HepG2 (cell line): ENCODE measurements around the gene ISCU.

Source experiments
- CTCF ChIP-seq: sonication (generic); formaldehyde crosslinking; IDR thresholded peaks from 2 replicates; pipeline ENCODE4 v1.5.0; 2020; ENCODE audit warnings: mild to moderate bottlenecking, missing genetic modification reagents, moderate library complexity
- EP300 ChIP-seq, 3 experiments: sonication (generic) in 1 of 3; formaldehyde crosslinking in 1 of 3; IDR thresholded peaks; 2 replicates each; pipeline versions ENCODE4 v1.5.1 to v1.6.1; 2011 to 2020; ENCODE audit warnings: low read depth in 2 of 3, low read length in 2 of 3, borderline replicate concordance in 1 of 3, improper control_type of control experiment in 1 of 3, mild to moderate bottlenecking in 1 of 3, missing genetic modification reagents in 1 of 3, moderate library complexity in 1 of 3
- FIP1L1 ChIP-seq: fragments of 200-400 bp; formaldehyde crosslinking; IDR thresholded peaks from 2 replicates; pipeline ENCODE4 v1.6.1; 2018; ENCODE audit warnings: low read depth, mild to moderate bottlenecking, low read length, moderate library complexity, borderline replicate concordance; ENCODE audit not compliant: insufficient read depth
- NR1H2 ChIP-seq: sonication (generic); formaldehyde crosslinking; IDR thresholded peaks from 2 replicates; pipeline ENCODE4 v1.8.1; 2022; ENCODE audit warnings: low read depth, missing genetic modification reagents, borderline replicate concordance
- ZNF615 ChIP-seq: sonication (generic); formaldehyde crosslinking; IDR thresholded peaks from 2 replicates; pipeline ENCODE4 v1.5.0; 2020; ENCODE audit warnings: mild to moderate bottlenecking, missing genetic modification reagents, borderline replicate concordance
- ZNF83 ChIP-seq: sonication (generic); formaldehyde crosslinking; IDR thresholded peaks from 2 replicates; pipeline ENCODE4 v1.4.0; 2020; ENCODE audit warnings: missing genetic modification reagents, mild to moderate bottlenecking, borderline replicate concordance
- TF ChIP-seq, protein P1 (sequence below): sonication (generic); formaldehyde crosslinking; IDR thresholded peaks from 2 replicates; pipeline ENCODE4 v1.5.1; 2020; ENCODE audit warnings: mild to moderate bottlenecking, missing genetic modification reagents, moderate library complexity

- TF ChIP-seq ZNF83 (CRISPR knock-in tag): no peak
- no peak for TF ChIP-seq NR1H2 (CRISPR knock-in tag)
- no peak for TF ChIP-seq FIP1L1
- TF ChIP-seq ZNF615: no peak
- no peak for TF ChIP-seq CTCF
- TF ChIP-seq, protein P1, sequence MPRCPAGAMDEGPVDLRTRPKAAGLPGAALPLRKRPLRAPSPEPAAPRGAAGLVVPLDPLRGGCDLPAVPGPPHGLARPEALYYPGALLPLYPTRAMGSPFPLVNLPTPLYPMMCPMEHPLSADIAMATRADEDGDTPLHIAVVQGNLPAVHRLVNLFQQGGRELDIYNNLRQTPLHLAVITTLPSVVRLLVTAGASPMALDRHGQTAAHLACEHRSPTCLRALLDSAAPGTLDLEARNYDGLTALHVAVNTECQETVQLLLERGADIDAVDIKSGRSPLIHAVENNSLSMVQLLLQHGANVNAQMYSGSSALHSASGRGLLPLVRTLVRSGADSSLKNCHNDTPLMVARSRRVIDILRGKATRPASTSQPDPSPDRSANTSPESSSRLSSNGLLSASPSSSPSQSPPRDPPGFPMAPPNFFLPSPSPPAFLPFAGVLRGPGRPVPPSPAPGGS (CRISPR knock-in tag): no peak
- TF ChIP-seq EP300 (IDR thresholded peaks at IDR 0.05; ENCODE audit: low read depth in 2 of 2, low read length in 2 of 2): no peak
- no peak for TF ChIP-seq EP300 (CRISPR knock-in tag; IDR thresholded peaks at IDR 0.05; ENCODE audit: borderline replicate concordance)
Observed at GRCh38 chr12:108594960-108595710, 32.7 kb downstream of the ISCU start.
